NCI-H2107 treated with DMSO at 0.1 percent for 48 hours (cell line): ENCODE results near the gene ZNF574.

Source experiments
- DNase-seq: peaks from one replicate; lab custom pipeline; 2025; ENCODE audit not compliant: unreplicated experiment; lab: John Stamatoyannopoulos, UW

ZNF574 gene

GRCh38 chr19:42078538-42079275 lies 2.7 kb downstream of the ZNF574 start:
- no peak for DNase-seq

- no peak for DNase-seq
Observed at GRCh38 chr19:42079276-42079669, 3.3 kb downstream of the ZNF574 start.

- DNase-seq: no peak
Observed at GRCh38 chr19:42079886-42080763, 4.2 kb downstream of the ZNF574 start.

GRCh38 chr19:42080764-42081375 lies 4.9 kb downstream of the ZNF574 start:
- no peak for DNase-seq

DNA sequence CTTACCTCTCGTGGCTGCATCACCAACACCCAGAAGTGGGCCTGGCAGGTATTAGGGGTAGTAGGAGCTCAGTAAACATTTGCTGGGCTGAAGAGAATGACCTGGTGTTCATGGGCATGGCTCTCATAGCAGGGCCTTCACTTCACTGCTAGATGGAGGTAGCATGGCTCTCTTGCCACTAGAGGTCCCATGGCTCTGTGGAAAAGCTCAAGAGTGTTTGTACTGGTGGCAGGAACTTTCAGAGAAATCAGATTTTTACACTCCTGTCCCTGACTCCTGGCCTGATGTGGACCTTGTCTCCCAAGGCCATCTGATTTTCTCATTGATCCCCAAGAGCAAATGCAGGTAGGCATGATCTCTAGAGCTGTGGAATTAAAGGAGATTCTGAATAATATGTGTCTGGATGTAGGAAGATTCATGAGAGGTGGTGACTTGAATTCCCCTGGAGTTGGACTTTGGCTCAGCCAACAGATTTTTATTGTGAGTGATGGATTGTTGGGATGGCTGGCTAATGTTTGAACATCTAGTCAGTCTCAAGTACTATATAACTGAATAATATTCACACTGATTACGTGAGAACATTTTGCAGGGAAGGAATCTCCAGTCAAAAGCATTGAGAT lies 5.7 kb downstream of the ZNF574 start:
- DNase-seq: peak; percentile 18

GRCh38 chr19:42083537-42083936 lies 7.6 kb downstream of the ZNF574 start:
- no peak for DNase-seq

- no peak for DNase-seq
Observed at GRCh38 chr19:42086188-42086736, 10.3 kb downstream of the ZNF574 start.

DNA sequence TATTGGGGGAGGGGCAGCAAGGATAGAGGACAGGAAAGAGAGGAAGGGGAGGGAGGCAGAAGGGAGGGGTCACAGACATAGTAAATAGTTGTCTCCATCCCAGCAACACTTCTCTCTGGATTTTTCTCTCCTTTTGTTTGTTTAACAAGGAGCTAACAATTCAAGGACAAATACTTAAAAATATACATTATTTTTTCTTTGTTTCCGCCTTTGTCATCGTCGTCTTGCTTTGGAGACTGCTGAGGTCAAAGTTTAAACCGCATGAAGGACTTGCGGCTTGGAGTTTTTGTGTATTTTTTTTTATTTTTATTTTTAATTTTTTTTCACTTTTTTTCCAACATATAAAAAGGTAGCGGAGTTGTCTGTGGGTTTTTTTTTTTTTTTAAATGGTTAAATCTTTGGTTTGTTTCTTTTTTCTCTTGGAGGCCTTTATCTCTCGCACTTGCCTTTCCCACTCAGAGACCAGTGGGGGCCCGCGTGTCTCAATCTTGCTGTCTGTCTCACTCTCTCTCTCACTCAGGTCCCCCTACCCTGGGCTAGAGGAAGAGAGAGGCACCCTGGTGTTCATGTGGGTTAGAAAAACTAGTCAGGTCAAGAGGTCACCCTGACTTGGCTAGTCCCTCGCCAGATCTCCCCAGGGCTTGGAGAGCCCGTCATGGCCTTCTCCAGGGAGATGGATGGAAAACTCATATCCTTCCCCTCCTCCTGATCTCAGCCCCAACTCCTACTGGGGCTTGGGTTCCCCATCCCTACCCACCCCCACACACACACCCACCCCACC lies 11.0 kb downstream of the ZNF574 start:
- DNase-seq: no peak

DNA sequence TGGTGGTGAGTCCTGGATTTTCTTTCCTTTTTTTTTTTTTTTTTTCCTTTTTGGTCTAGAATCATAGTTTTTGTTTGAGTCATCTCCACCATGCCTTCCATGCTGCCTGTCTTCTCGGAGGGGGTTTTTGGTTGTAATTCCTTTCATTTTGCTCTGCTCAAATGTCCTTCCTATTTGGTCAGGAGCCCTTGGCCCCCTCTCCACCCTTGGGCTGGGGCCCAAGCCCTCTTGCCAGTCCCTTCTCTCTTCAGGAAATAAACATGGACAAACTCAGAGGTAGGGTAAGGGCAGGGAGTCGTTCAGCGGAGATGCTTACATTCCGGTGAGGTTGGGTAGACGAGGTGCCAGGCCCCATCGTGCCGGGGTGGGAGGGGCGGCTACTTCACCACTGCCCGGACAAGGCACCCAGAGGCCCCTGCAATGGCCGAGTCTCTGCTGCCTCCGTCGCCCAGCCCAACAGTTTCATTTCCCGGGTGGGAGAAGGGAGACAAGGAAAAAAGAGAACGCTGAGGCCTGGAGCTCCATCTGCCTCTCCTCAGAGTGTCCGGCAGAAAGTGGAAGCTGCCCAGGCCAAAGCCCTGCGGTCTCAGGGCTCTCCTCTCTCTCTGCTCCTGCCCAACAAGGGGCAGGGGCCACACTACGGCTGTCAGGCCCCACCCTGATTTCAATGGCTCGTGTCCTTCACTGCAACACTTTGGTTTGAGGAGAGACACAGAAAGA lies 12.7 kb downstream of the ZNF574 start:
- DNase-seq: no peak

DNA sequence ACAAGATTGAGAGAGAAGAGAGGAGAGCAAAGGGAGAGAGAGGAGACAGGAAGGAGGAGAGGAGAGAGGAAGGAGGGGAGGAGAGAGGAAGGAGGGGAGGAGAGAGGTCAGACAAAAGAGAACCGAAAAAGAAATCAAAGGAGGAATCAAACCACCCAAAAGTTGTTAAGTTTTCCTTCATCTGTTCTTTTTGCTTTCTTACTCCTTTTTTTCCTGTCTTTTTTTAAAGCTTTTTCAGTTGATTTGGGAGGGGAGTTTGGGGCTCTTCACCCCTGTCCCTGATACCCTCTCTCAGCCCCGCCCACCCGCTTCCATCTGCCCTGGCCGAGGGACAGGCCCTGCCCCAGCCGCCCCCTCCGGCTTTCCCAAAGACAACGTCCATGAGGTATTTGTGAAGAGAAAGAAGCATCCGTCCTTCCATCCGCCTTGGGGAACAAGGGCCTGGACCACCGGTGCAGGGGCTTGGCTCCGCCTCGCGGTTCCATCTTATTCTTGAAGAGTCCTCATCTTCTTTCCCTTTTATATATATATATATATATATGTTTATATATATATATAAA lies 13.3 kb downstream of the ZNF574 start:
- DNase-seq: no peak

DNA sequence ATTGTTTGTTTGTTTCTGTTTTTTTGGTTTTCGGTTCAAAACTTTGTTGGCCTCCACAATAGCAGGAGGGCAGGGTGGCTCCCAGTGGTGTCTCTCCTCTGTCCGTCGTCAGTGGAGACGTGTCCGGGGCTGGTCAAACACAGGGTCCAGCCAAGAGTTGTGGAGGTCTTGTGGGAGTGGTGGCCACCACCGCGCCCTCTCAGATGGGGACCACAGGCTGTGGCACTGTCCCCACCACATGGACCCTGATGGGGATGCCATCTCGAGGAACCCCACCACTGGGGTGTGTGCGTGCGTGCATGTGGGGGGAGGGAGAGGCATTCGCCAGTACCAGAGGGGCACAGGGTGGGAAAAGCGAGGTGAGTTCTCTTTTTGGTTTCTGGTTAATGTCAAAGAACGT lies 13.8 kb downstream of the ZNF574 start:
- no peak for DNase-seq

DNA sequence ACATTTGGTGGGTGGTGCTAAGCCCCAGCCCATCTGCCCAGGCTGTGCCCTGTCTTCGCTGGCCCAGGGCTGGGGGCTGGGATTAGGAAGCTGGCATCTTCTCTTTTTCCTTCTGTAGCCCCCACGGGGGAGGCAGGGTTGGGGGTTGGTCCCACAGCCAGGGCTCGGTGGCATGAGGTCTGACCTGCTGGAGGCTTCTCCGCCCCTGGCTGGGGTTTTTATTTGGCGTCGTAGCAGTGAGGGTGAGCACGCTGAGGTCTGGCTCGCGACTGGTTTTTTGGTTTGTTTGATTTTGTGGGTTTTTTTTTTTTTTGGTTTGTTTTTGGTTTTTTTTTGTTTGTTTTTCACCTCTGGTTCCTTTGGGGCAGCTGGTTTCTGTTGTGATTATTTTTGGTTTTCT lies 14.7 kb downstream of the ZNF574 start:
- no peak for DNase-seq

DNA sequence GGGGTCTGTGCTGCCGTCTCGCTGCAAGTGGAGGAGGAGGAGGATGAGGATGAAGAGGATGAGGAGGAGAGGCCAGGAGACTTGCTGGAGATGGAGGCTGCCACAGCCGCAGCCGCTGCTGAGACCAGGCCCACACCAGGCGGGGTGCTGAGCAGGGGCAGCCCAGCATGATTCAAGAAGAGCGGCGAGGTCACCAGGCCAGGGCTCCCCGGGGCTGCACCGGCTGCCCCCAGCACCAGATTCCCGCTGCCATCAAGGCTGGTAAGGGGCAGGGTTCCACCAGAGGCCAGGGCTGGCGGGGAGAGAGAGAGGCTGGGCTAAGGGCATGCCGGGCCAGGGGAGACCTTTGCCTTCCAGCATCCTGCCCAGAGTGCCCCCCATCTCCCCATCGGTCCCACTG lies 15.3 kb downstream of the ZNF574 start:
- no peak for DNase-seq

GRCh38 chr19:42091742-42092141 lies 15.8 kb downstream of the ZNF574 start:
- no peak for DNase-seq

DNA sequence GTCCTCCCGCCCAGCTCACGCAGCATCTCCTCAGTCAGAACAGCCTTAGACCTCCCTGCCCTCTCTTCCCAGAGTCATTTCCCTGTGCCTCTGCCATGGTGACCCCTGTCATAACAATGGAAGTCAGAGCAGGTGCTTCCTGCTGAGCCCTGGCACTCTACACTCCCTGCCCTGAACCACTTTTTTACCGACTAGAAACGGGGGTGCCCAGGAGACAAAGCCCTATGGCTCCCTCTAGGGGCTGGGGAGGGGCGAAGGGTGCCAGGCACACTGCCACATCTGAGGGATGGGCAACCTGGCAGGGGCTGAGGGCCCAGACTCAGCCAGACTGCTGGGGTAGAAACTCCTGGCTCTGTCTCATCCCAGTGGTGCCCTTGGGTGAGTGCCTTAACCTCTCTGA lies 16.4 kb downstream of the ZNF574 start:
- peak; percentile 83 for DNase-seq

DNA sequence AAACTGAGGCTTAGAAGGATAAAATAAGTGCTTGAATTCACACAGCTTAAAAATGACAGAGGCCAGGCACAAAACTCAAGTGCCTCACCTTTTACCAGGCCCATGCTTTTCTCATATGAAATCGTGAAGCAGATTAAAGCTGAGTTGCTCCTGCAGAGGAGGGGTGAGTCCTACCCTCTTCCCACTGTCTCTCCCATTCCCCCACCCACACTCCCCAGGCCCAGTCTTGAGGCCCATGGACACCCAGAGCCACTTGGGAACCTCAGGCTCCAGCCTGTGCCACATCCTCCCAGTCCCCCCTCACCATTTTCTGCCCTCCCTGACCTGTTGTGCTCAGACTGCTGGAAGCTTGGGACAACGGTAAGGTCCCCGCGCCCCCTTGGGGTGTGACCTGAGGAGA lies 17.5 kb downstream of the ZNF574 start:
- DNase-seq: no peak

DNA sequence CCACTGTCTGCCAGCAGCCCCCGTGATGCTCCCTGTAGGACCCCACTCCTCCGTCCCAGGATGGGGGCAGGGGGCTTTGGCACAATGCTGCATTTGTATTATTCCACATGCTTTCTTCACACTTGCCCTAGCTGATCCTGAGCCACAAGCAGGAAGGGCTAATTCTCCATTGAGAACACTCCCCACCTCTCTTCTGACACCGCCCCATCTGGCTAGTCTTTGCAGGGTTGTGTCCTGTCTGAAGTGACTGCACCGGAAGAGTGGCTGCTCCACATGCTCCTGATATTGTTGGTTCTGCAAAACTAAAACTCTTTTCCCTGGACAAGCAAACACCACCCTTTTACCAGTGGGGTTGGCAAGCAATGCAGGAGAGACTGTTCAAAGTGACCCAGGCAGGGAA lies 18.0 kb downstream of the ZNF574 start:
- no peak for DNase-seq

GRCh38 chr19:42095142-42095813 lies 19.3 kb downstream of the ZNF574 start:
- no peak for DNase-seq

GRCh38 chr19:42095814-42096230 lies 19.9 kb downstream of the ZNF574 start:
- DNase-seq: no peak
